Left colon (tissue), 2 donors: ENCODE results near the gene MYCBPAP. TPM values are rescaled to one million over a fixed set of nuclear protein-coding genes. Genes with fewer than 3 reads are reported as not detected.
A peak's percentile ranks its signal among the peaks of the same experiment; 100 is the strongest.

Source experiments
- ATAC-seq: fragments of 200-7000 bp; cut with Tn5 transposase; one replicate; pipeline ENCODE4 v1.9.1; 2020; ENCODE audit warnings: mild to moderate bottlenecking, moderate library complexity
- DNase-seq, 2 donors: peaks; one replicate each; pipeline ENCODE4 v3.0.0-alpha.2; 2020
- intact Hi-C, 2 donors: fragments of 100-400 bp; cut with DNase I in 1 of 2; cut with micrococcal nuclease in 1 of 2; formaldehyde crosslinking; loops; one replicate each; pipeline versions ENCODE4 v1.11.2 to v1.14.0; 2022; cut with DNase I, micrococcal nuclease
- total RNA-seq, 2 donors: library from RNA; stranded (reverse); fragmentation: NEBNext Ultra II Directional; extraction: Animal tissue kit (Norgen Biotek cat#: 25700); gene quantifications; one replicate each; pipeline ENCODE4 v1.2.1, GENCODE V29; 2021
- donor health status: DM: no; HTN: no; CAD: no.
- donor health status: DM: yes; HTN: yes; CAD: no.

MYCBPAP gene
- total RNA-seq, 2 donors from 2014 or later: 2.1 to 2.8 TPM

GRCh38 chr17:50572541-50572940, 64.3 kb downstream of the MYCBPAP start:
- intact Hi-C loops: no loop called here
- no peak for ATAC-seq

GRCh38 chr17:50573866-50574611, 65.8 kb downstream of the MYCBPAP start:
- ATAC-seq (no peak), DNase-seq (no peak)
- intact Hi-C loops: no loop called here

More at GRCh38 chr17:50572541-50572940, 64.3 kb downstream of the MYCBPAP start:
- DNase-seq: no peak

- DNase-seq: no peak
- ATAC-seq: peak; percentile 36
- intact Hi-C loops: no loop called here
Observed at GRCh38 chr17:50575581-50576210, 67.5 kb downstream of the MYCBPAP start.

- intact Hi-C loops: no loop called here
- no peak for DNase-seq
- no peak for ATAC-seq
Observed at GRCh38 chr17:50576864-50577263, 68.6 kb downstream of the MYCBPAP start.

- intact Hi-C loops: no loop called here
- DNase-seq: no peak
- ATAC-seq: no peak
Observed at GRCh38 chr17:50577451-50577954, 69.3 kb downstream of the MYCBPAP start.

GRCh38 chr17:50578173-50578572, 69.9 kb downstream of the MYCBPAP start:
- DNase-seq (no peak), ATAC-seq (no peak)
- intact Hi-C loops: no loop called here

- DNase-seq (no peak), ATAC-seq (no peak)
- intact Hi-C loops: no loop called here
Observed at GRCh38 chr17:50579399-50579798, 71.2 kb downstream of the MYCBPAP start.

- ATAC-seq: no peak
- no peak for DNase-seq
- intact Hi-C loops: no loop called here
Observed at GRCh38 chr17:50580646-50581045, 72.4 kb downstream of the MYCBPAP start.

Other genes starting within 250 kb of the MYCBPAP start
- 1 to 10 TPM; 3.4 to 9.4 TPM for gene TMEM92, start 234.0 kb upstream of the MYCBPAP start, total RNA-seq
- gene XYLT2, start 162.3 kb upstream of the MYCBPAP start, total RNA-seq: 10 to 100 TPM; 18.1 to 20.2 TPM
- 10 to 100 TPM; 73.4 to 85.4 TPM for gene MRPL27, start 135.3 kb upstream of the MYCBPAP start, total RNA-seq
- 1 to 10 TPM in 1 of 2 donors, under 1 TPM in 1; 0.61 to 1.9 TPM for gene EME1, start 135.2 kb upstream of the MYCBPAP start, total RNA-seq
- gene LRRC59, start 110.9 kb upstream of the MYCBPAP start, total RNA-seq: 100 to 1,000 TPM; 113 to 155 TPM
- gene ACSF2, start 82.2 kb upstream of the MYCBPAP start, total RNA-seq: 100 to 1,000 TPM; 146 to 150 TPM
- gene CHAD, start 39.6 kb upstream of the MYCBPAP start, total RNA-seq: 1 to 10 TPM; 4.5 to 7.1 TPM
- gene RSAD1, start 29.6 kb upstream of the MYCBPAP start, total RNA-seq: 10 to 100 TPM; 29.1 to 33.9 TPM
- gene EPN3, start 24.3 kb downstream of the MYCBPAP start, total RNA-seq: 10 to 100 TPM; 40.1 to 58.5 TPM
- gene SPATA20, start 38.7 kb downstream of the MYCBPAP start, total RNA-seq: 10 to 100 TPM; 61.1 to 66.7 TPM
- gene CACNA1G, start 52.3 kb downstream of the MYCBPAP start, total RNA-seq: under 1 TPM; 0.03 to 0.06 TPM
- gene ABCC3, start 126.4 kb downstream of the MYCBPAP start, total RNA-seq: 100 to 1,000 TPM; 251 to 373 TPM
- 10 to 100 TPM; 23.9 to 28.8 TPM for gene ANKRD40, start 199.5 kb downstream of the MYCBPAP start, total RNA-seq
- gene LUC7L3, start 211.2 kb downstream of the MYCBPAP start, total RNA-seq: 100 to 1,000 TPM in 1 of 2 donors, 10 to 100 TPM in 1; 90.0 to 110 TPM